Endodermal cell (in vitro differentiated cells): ENCODE results near the gene ACTC1. TPM values are rescaled to one million over a fixed set of nuclear protein-coding genes. Genes with fewer than 3 reads are reported as not detected.

ENCODE experiments used
- DNase-seq: peaks from one replicate; pipeline ENCODE4 v3.0.0-alpha.2; 2017
- H3K27ac ChIP-seq: 2 replicates; pipeline ENCODE4 v1.5.1; 2013; ENCODE audit warnings: mild to moderate bottlenecking, low read depth, low read length, moderate library complexity
- H3K27me3 ChIP-seq: 2 replicates; pipeline ENCODE4 v1.6.1; 2013; ENCODE audit warnings: mild to moderate bottlenecking, low read length, moderate library complexity; ENCODE audit not compliant: insufficient read depth, control insufficient read depth, poor library complexity, severe bottlenecking
- H3K36me3 ChIP-seq: 2 replicates; pipeline ENCODE4 v1.7.0; 2013; ENCODE audit warnings: mild to moderate bottlenecking, low read length, moderate library complexity; ENCODE audit not compliant: control insufficient read depth, insufficient read depth
- H3K4me1 ChIP-seq: one replicate; pipeline ENCODE4 v1.7.0; 2013; ENCODE audit warnings: low read length; ENCODE audit not compliant: control insufficient read depth, insufficient read depth
- H3K4me3 ChIP-seq: 2 replicates; pipeline ENCODE4 v1.5.1; 2013; ENCODE audit warnings: mild to moderate bottlenecking, low read length, moderate library complexity
- H3K9ac ChIP-seq: 2 replicates; pipeline ENCODE4 v1.6.1; 2013; ENCODE audit warnings: mild to moderate bottlenecking, low read length, moderate library complexity; ENCODE audit not compliant: poor library complexity, severe bottlenecking; ENCODE audit errors: extremely low read depth
- H3K9me3 ChIP-seq: 2 replicates; pipeline ENCODE4 v1.6.1; 2013; ENCODE audit warnings: mild to moderate bottlenecking, low read length, moderate library complexity; ENCODE audit not compliant: control insufficient read depth
- H3K27ac Mint-ChIP-seq: 2 replicates; pipeline ENCODE4 v1.8.0; 2020; ENCODE audit warnings: mixed read lengths
- H3K27me3 Mint-ChIP-seq: 2 replicates; pipeline ENCODE4 v1.8.0; 2021; ENCODE audit warnings: mild to moderate bottlenecking, mixed read lengths; ENCODE audit not compliant: insufficient read depth
- H3K36me3 Mint-ChIP-seq: 2 replicates; pipeline ENCODE4 v1.8.0; 2020; ENCODE audit warnings: low read depth, mixed read lengths
- H3K4me1 Mint-ChIP-seq: 2 replicates; pipeline ENCODE4 v1.8.0; 2020; ENCODE audit warnings: mixed read lengths
- H3K4me3 Mint-ChIP-seq: 2 replicates; pipeline ENCODE4 v1.8.0; 2020; ENCODE audit warnings: mild to moderate bottlenecking, moderate library complexity, mixed read lengths
- H3K9me3 Mint-ChIP-seq: 2 replicates; pipeline ENCODE4 v1.8.0; 2020; ENCODE audit warnings: mild to moderate bottlenecking, mixed read lengths
- CTCF ChIP-seq: fragments of 200-600 bp; sonication (generic); conservative IDR thresholded peaks from 2 replicates; pipeline ENCODE4 v1.5.0; 2021; ENCODE audit warnings: antibody characterized with exemption, mild to moderate bottlenecking
- WGBS, 2 experiments: methylation state at CpG; one replicate each; pipeline versions ENCODE4 v1.1.5 to v1.1.7; 2013; ENCODE audit warnings: missing lambda C conversion rate in 2 of 2, mixed read lengths in 1 of 2; ENCODE audit not compliant: insufficient coverage in 1 of 2, insufficient read length in 1 of 2; 5-methylcytosine and 5-hydroxymethylcytosine counted together
- total RNA-seq, 2 donors: library from RNA; stranded (reverse); fragmentation: NEBNext Ultra II Directional in 1 of 2; extraction: Animal tissue kit (Norgen Biotek cat#: 25700) in 1 of 2; gene quantifications; 2 replicates in 1 of 2; 3 replicates in 1 of 2; pipeline ENCODE4 v1.2.1, GENCODE V29; 2021

The ACTC1 gene
- total RNA-seq, 2 donors from 2014 or later: 42.5 to 58.2 TPM

- Histone ChIP-seq H3K4me3 (no peak overlapping the region), H3K36me3 (no peaks in the 10 kb centered on the region), H3K4me1 (no peaks in the 10 kb centered on the region), H3K27ac (no peak overlapping the region), H3K9ac (no peak overlapping the region), H3K9me3 (no peaks in the 10 kb centered on the region), H3K27me3 (peaks cover 44% of the 10 kb centered on the region)
- no peaks in the 10 kb centered on the region for H3K9me3 Mint-ChIP-seq
- peaks cover 43% of the 10 kb centered on the region for H3K27me3 Mint-ChIP-seq
- H3K36me3 Mint-ChIP-seq: no peaks in the 10 kb centered on the region
- H3K4me3 Mint-ChIP-seq: no peak overlapping the region
- no peaks in the 10 kb centered on the region for H3K4me1 Mint-ChIP-seq
- 67% methylated on average over 3 of the region's 3 CpGs; no CpG with 5 or more reads in 1 of the 2 experiments for WGBS, 2 experiments
- no peak overlapping the region for H3K27ac Mint-ChIP-seq
- DNase-seq: no peak
- no peak for TF ChIP-seq CTCF
Observed at GRCh38 chr15:34760909-34761308, 34.4 kb downstream of the ACTC1 start.

GRCh38 chr15:34759992-34760391 lies 35.4 kb downstream of the ACTC1 start:
- no peak for TF ChIP-seq CTCF
- Histone ChIP-seq H3K4me3 (no peak overlapping the region), H3K27me3 (peaks cover 53% of the 10 kb centered on the region), H3K9me3 (no peaks in the 10 kb centered on the region), H3K36me3 (no peaks in the 10 kb centered on the region), H3K4me1 (no peaks in the 10 kb centered on the region), H3K9ac (no peak overlapping the region), H3K27ac (no peak overlapping the region)
- H3K27ac Mint-ChIP-seq: no peak overlapping the region
- no peak overlapping the region for H3K4me3 Mint-ChIP-seq
- H3K36me3 Mint-ChIP-seq: no peaks in the 10 kb centered on the region
- no peak for DNase-seq
- peaks cover 52% of the 10 kb centered on the region for H3K27me3 Mint-ChIP-seq
- no peaks in the 10 kb centered on the region for H3K9me3 Mint-ChIP-seq
- 65 to 67% methylated on average over 2 of the region's 2 CpGs for WGBS, 2 experiments
- H3K4me1 Mint-ChIP-seq: peaks cover 3% of the 10 kb centered on the region

GRCh38 chr15:34759347-34759746 lies 36.0 kb downstream of the ACTC1 start:
- no peaks in the 10 kb centered on the region for H3K4me1 ChIP-seq
- peaks cover 60% of the 10 kb centered on the region for H3K27me3 ChIP-seq
- no peaks in the 10 kb centered on the region for H3K36me3 Mint-ChIP-seq
- WGBS, 2 experiments: 56 to 59% methylated on average over 3 of the region's 3 CpGs
- peaks cover 3% of the 10 kb centered on the region for H3K4me1 Mint-ChIP-seq
- H3K27ac ChIP-seq: no peak overlapping the region
- H3K4me3 Mint-ChIP-seq: no peak overlapping the region
- H3K9ac ChIP-seq: no peak overlapping the region
- H3K36me3 ChIP-seq: no peaks in the 10 kb centered on the region
- TF ChIP-seq CTCF: no peak
- peaks cover 59% of the 10 kb centered on the region for H3K27me3 Mint-ChIP-seq
- no peaks in the 10 kb centered on the region for H3K9me3 ChIP-seq
- no peak overlapping the region for H3K27ac Mint-ChIP-seq
- no peak for DNase-seq
- H3K9me3 Mint-ChIP-seq: no peaks in the 10 kb centered on the region
- no peak overlapping the region for H3K4me3 ChIP-seq
